GM23338 (cell line): ENCODE data around the gene LIN7C.

Experiments
- CREB1 ChIP-seq: fragments of 250-450 bp; sonication (Bioruptor Pico); IDR thresholded peaks from 2 replicates; pipeline ENCODE4 v1.5.0; 2020; ENCODE audit warnings: low read depth, mild to moderate bottlenecking, moderate library complexity
- CTCF ChIP-seq, 2 experiments: fragments of 200-600 bp in 1 of 2; sonication (generic) in 1 of 2; conservative IDR thresholded peaks; 2 replicates each; pipeline versions ENCODE4 v1.5.1 to v1.6.1; 2016 to 2017; ENCODE audit warnings: antibody characterized with exemption in 2 of 2, low read depth in 2 of 2, mild to moderate bottlenecking in 2 of 2, moderate library complexity in 1 of 2
- EZH2 ChIP-seq: fragments of 200-600 bp; sonication (generic); IDR thresholded peaks from one replicate; pipeline ENCODE4 v1.8.0; 2017; ENCODE audit warnings: antibody characterized with exemption, mild to moderate bottlenecking, low read depth; ENCODE audit not compliant: unreplicated experiment
- EZH2phosphoT487 ChIP-seq: fragments of 200-600 bp; sonication (generic); IDR thresholded peaks from one replicate; pipeline ENCODE4 v1.8.1; 2018; ENCODE audit warnings: antibody characterized with exemption; ENCODE audit not compliant: unreplicated experiment
- JUNB ChIP-seq: IDR thresholded peaks from one replicate; pipeline ENCODE4 v1.6.1; 2016; ENCODE audit warnings: antibody characterized with exemption; ENCODE audit not compliant: unreplicated experiment
- POLR2AphosphoS5 ChIP-seq: IDR thresholded peaks from 2 replicates; pipeline ENCODE4 v1.6.1; 2016; ENCODE audit warnings: antibody characterized with exemption, low read depth
- REST ChIP-seq: IDR thresholded peaks from one replicate; pipeline ENCODE4 v1.6.1; 2018; ENCODE audit warnings: antibody characterized with exemption; ENCODE audit not compliant: unreplicated experiment
- STAT1 ChIP-seq: IDR thresholded peaks from one replicate; pipeline ENCODE4 v1.6.1; 2016; ENCODE audit warnings: antibody characterized with exemption; ENCODE audit not compliant: unreplicated experiment
- ZNF114 ChIP-seq: fragments of 250-450 bp; sonication (Bioruptor Pico); IDR thresholded peaks from 2 replicates; pipeline ENCODE4 v1.5.0; 2020; ENCODE audit warnings: mild to moderate bottlenecking, moderate library complexity
- TF ChIP-seq, protein P1 (sequence below): IDR thresholded peaks from 2 replicates; pipeline ENCODE4 v1.6.1; 2016; ENCODE audit warnings: antibody characterized with exemption
- TF ChIP-seq, protein P2 (sequence below): fragments of 250-450 bp; sonication (Bioruptor Pico); IDR thresholded peaks from 2 replicates; pipeline ENCODE4 v1.5.0; 2020; ENCODE audit warnings: mild to moderate bottlenecking, moderate library complexity

- TF ChIP-seq CTCF (conservative IDR thresholded peaks at IDR 0.05; ENCODE audit: low read depth in 2 of 2) = no peak
- TF ChIP-seq REST = no peak
- no peak for TF ChIP-seq POLR2AphosphoS5
- no peak for TF ChIP-seq EZH2phosphoT487
- no peak for TF ChIP-seq STAT1
- TF ChIP-seq EZH2 = no peak
- TF ChIP-seq JUNB = no peak
- TF ChIP-seq, protein P1, sequence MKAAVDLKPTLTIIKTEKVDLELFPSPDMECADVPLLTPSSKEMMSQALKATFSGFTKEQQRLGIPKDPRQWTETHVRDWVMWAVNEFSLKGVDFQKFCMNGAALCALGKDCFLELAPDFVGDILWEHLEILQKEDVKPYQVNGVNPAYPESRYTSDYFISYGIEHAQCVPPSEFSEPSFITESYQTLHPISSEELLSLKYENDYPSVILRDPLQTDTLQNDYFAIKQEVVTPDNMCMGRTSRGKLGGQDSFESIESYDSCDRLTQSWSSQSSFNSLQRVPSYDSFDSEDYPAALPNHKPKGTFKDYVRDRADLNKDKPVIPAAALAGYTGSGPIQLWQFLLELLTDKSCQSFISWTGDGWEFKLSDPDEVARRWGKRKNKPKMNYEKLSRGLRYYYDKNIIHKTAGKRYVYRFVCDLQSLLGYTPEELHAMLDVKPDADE = no peak
- TF ChIP-seq CREB1 (CRISPR knock-in tag) = no peak
- TF ChIP-seq, protein P2, sequence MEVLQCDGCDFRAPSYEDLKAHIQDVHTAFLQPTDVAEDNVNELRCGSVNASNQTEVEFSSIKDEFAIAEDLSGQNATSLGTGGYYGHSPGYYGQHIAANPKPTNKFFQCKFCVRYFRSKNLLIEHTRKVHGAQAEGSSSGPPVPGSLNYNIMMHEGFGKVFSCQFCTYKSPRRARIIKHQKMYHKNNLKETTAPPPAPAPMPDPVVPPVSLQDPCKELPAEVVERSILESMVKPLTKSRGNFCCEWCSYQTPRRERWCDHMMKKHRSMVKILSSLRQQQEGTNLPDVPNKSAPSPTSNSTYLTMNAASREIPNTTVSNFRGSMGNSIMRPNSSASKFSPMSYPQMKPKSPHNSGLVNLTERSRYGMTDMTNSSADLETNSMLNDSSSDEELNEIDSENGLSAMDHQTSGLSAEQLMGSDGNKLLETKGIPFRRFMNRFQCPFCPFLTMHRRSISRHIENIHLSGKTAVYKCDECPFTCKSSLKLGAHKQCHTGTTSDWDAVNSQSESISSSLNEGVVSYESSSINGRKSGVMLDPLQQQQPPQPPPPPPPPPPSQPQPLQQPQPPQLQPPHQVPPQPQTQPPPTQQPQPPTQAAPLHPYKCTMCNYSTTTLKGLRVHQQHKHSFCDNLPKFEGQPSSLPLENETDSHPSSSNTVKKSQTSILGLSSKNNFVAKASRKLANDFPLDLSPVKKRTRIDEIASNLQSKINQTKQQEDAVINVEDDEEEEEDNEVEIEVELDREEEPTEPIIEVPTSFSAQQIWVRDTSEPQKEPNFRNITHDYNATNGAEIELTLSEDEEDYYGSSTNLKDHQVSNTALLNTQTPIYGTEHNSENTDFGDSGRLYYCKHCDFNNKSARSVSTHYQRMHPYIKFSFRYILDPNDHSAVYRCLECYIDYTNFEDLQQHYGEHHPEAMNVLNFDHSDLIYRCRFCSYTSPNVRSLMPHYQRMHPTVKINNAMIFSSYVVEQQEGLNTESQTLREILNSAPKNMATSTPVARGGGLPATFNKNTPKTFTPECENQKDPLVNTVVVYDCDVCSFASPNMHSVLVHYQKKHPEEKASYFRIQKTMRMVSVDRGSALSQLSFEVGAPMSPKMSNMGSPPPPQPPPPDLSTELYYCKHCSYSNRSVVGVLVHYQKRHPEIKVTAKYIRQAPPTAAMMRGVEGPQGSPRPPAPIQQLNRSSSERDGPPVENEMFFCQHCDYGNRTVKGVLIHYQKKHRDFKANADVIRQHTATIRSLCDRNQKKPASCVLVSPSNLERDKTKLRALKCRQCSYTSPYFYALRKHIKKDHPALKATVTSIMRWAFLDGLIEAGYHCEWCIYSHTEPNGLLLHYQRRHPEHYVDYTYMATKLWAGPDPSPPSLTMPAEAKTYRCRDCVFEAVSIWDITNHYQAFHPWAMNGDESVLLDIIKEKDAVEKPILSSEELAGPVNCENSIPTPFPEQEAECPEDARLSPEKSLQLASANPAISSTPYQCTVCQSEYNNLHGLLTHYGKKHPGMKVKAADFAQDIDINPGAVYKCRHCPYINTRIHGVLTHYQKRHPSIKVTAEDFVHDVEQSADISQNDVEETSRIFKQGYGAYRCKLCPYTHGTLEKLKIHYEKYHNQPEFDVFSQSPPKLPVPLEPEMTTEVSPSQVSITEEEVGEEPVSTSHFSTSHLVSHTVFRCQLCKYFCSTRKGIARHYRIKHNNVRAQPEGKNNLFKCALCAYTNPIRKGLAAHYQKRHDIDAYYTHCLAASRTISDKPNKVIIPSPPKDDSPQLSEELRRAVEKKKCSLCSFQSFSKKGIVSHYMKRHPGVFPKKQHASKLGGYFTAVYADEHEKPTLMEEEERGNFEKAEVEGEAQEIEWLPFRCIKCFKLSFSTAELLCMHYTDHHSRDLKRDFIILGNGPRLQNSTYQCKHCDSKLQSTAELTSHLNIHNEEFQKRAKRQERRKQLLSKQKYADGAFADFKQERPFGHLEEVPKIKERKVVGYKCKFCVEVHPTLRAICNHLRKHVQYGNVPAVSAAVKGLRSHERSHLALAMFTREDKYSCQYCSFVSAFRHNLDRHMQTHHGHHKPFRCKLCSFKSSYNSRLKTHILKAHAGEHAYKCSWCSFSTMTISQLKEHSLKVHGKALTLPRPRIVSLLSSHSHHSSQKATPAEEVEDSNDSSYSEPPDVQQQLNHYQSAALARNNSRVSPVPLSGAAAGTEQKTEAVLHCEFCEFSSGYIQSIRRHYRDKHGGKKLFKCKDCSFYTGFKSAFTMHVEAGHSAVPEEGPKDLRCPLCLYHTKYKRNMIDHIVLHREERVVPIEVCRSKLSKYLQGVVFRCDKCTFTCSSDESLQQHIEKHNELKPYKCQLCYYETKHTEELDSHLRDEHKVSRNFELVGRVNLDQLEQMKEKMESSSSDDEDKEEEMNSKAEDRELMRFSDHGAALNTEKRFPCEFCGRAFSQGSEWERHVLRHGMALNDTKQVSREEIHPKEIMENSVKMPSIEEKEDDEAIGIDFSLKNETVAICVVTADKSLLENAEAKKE (CRISPR knock-in tag) = no peak
- no peak for TF ChIP-seq ZNF114 (CRISPR knock-in tag)
Observed at GRCh38 chr11:27466363-27466762, 40.2 kb downstream of the LIN7C start.
